GM19238 (cell line): Measurements from ENCODE around the gene CAPN2.
A peak's percentile ranks its signal among the peaks of the same experiment; 100 is the strongest.
"Not testable (repeated sequence)": the region's sequence is repeated elsewhere in the genome, so short reads cannot be mapped to it uniquely, and the experiment has no call there.

Experiments
- DNase-seq: peaks from one replicate; pipeline ENCODE4 v3.0.0; 2011; ENCODE audit warnings: low spot score; ENCODE audit not compliant: insufficient read length

Gene CAPN2

DNA sequence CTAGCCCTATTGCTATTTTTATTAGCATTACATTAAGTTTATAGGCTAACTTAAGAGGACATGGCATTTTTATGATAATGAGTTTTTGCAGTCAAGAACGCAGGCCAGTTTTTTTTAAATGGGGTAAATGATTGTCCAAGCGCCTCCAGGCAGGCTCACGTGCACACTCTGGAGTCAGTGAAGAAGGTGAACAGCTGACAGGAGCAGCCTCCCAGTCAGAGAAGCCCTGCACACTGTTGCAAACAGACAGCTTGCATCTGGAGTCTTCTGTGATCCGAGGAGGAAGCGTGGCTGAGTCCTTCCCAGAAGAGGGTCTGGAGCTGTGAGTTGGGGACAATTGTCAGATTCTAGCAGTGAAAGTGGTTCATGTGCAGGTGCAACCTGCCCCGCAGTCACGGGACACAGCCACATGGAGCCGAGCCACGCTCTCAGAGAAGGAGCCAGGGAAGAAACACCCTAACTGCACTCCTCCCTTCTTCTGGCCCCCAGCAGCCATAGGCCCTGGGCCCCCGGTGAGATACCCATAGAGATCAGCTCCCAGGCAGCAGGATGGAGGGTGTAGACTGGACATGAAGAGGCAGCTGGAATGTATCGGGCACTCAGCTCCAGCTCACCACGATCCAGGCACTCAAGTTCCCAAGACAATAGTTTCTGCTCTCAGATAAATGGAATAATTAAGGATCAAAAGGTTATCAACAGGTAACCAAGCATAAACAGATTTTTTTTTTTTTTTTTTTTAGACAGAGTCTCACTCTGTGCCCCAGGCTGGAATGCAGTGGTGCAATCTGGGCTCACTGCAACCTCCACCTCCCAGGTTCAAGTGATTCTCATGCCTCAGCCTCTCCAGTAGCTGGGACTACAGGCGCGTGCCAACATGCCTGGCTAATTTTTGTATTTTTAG, 26.4 kb downstream of the CAPN2 start:
- no peak for DNase-seq

DNA sequence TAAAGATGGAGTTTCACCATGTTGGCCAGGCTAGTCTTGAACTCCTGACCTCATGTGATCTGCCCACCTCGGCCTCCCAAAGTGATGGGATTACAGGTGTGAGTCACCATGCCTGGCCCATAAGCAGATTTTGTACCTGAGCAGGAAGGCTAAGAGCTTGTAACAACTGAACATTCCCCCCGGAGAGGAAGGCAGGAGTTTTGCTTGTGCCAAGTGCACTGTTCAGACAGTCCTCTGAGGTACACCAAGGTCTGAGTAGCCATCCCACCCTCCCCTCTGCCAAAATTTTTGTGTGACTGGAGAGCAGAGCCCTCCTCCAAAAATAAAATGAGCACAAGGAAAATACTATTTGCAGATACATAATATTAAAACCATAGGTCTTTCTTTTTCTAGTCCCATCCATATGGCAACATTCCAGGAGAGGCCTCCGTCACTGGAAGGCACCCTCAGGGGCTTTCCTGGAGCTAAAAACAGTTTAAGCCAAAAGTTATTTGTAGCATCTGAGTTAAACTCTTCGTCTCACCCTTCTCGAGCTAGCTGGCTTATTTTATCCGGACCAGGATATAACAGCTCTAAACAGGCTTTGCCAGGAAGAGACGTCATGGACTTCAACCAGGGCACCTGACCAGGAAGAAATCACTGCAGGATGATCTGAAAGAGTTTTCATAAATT, 27.2 kb downstream of the CAPN2 start:
- DNase-seq, result no peak

DNA sequence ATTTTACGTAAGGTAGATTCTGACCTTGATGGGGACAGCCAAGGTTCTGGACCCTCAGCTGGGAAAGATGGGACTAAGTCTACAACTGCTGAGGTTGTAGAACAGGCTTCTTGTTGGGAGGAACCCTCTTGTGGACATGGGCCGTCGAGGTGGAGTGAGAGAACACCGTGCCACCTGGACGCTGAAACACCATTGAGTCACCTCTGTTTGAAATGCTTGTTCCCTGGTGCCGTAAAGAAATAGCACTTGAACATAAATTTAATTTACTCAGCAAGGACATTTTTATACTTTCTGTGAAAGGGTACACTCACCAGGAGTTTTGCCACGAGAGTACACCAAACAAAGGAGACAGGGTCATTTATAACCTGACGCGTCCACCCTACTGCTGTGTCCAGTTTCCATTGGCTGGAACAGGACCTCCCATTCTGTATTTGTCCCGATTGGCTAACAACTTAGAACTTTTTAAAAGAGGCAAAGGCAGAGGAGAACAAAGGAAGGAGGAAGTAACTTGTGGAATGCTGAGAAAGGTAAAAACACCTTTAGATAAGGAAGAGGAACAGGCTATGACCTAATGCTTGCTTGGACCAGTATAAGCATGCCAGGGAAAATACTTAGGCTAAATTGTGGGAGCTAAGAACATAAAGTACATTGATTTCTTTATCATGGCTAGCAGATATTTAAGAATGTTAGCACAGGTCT, 27.8 kb downstream of the CAPN2 start:
- DNase-seq, result not testable (repeated sequence)

DNA sequence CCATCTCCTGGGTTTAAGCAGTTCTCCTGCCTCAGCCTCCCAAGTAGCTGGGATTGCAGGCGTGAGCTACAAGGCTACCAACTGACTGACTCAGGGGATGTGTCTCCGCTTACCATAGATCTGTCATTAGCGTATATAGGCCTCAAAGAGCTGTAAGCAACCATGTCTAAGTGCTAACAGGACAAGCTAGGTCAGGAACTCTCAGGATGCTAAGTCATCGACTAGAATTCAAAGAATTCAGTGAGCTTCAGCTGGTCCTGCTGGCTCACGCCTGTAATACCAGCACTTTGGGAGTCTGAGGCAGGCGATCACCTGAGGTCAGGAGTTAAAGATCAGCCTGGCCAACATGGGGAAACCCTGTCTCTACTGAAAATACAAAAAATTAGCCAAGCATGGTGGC, 29.5 kb downstream of the CAPN2 start:
- no peak for DNase-seq

DNA sequence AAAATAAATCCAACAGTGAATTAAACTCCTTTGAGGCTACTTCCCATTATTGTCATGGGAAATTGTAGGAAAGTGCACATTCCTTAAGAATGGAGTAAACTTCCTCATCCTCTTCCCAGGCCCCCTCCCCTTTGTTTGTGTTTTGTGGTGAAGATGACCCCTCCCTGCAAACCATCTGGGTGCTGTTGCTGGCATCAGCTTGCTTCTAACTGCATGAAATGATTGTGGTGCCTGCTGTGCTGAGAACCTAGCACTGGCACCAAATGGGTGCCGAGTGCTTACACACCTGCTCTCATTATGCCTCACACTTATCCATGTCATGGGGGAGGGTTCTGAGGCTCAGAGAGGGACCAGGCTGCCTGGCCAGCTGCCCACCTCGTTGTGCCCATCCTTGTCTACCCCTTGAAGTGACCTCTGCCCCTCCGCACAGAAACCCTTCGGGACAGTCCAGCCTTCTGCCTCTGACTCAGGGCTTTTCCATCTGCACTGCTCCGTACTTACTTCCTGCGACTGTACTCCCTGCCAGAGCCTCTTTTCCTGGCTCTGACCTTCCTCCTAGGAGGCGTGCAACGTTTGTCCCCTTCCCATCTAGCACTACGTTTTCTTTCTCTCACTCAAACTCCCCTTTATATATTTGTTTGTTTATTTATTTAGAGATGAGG, 30.6 kb downstream of the CAPN2 start:
- no peak for DNase-seq

DNA sequence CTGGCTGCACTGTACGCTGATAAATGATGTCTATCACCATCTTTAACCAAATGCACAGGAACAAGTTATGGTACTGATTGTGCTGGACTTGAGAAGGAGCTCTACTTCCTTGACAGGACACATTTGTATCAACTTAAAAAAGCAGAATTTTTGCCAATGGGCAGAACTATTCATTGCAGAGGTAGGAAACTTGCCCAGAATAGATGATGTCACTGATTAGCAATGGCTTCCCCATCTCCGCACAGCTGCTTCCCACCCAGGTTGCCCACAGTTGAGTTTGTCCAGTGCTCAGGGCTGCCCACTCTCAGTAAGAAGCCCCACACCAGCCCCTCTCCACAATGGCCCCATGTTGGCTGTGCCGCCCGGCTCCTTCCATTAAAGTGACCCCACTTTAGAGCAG, 33.4 kb downstream of the CAPN2 start:
- DNase-seq, result no peak

DNA sequence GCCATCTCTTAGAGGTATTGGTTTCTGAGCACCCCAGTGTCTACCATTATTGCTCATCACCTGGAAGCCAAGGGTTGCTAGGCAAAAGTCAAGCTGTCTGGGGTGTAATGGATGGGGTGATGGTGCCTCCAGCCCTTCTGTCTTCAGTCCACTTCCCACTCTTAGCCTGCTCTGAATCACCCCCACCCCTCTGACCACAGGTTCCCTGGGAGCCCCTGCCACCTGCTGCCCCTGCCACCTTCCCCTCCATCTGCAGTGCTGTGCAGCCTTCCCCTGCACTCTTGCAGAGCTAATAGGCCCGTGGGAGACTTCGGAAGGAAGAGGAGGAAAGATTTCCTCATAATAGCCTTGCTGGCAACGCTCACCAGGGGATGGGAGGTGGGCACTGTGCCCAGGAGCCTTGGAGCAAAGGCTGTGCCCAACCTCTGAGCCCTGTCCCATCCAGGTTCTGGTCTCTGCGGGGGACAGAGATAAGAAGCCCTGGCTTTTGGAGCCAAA, 35.5 kb downstream of the CAPN2 start:
- DNase-seq, result no peak

DNA sequence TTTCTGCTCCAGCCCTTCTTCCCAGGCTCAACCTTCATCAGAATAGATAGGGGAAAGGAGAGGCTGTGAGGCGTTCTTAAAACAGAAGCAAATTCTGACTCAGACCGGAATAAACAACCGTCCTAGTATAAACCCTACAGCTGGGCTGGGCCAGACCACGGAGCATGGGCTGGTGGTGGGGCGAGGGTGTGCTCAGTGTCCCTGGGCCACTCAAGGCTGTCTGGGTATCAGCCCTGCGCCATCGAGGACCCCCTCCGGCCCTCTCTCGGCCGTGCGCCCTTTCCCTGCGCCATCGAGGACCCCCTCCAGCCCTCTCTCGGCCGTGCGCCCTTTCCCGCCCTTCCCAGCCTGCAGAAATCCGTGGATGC, 36.0 kb downstream of the CAPN2 start:
- DNase-seq, result no peak

DNA sequence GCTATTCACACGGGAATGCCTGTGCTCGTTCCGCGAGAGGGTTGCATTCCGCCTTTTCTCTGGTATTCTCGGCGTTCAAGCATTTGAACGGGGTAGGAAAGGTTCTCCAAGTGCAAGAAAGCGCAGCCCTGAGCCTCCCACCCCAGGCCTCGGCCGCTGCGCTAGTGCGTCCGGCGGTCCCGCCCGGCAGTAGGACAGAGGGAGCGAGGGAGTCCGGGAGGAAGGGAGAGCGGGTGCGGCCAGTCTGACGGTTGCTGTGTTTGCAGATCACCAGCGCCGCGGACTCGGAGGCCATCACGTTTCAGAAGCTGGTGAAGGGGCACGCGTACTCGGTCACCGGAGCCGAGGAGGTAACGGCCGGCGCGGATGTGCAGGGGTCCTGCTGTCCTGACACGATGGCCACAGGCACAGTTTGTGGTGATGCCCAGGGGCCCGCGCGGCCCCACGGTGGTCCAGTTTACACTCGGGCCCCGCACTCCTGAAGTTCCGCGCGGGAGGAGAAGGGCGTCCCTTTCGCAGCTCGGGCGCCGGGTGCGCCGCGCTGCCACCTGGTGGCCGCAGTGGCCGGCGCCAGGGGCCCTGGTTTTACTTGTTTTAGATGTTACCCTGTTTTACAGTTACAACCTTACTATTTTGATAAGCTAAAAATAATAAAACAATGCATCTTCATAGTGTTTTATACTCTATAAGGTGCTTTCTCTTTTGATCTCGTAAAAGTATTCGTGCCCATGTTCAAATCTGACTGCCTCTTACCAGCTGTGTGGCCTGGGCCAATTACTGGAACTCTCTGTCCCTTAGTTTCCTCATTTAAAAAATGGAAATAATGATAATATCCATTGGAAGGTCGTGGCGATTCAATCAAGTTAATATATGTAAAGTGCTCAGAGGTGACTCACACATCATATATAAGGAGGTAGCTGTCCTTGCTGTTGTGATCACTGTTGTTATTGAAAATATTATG, 36.7 kb downstream of the CAPN2 start:
- peak; percentile 68 for DNase-seq

DNA sequence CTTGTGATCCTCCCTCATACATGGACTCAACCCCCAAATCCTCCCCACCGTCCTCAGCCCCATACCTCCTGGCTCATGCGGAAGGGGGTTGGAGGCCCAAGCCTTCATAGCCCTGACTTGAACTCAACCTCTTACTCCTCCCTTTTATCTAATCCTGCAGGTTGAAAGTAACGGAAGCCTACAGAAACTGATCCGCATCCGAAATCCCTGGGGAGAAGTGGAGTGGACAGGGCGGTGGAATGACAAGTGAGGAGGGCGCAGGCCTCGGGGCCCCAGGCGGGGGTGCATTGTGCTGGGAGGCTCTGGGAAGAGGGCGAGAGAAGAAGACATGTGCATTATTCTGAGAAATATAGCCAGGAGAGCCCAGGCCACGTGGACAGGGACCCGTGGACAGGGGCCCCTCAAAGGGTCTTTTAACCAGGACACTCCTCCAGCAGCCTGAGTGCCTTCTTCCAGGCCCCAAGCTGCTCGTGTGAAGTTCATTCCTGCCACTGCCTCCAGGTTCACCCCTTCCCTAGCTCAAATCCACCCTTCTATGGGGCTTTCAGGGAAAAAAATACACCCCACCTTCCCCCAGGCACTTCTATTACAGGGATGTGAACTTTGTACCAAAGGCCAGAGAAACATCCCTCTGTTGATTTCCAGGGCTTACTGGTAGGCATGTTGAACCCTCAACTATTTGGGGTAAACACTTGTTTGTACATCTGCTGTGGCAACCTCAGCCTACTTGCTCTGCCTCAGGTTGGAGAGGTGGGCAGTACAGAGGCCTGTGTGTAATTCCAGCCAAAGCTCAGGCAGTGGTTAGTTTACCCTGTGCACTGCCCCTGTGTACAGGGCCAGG, 38.6 kb downstream of the CAPN2 start:
- no peak for DNase-seq

DNA sequence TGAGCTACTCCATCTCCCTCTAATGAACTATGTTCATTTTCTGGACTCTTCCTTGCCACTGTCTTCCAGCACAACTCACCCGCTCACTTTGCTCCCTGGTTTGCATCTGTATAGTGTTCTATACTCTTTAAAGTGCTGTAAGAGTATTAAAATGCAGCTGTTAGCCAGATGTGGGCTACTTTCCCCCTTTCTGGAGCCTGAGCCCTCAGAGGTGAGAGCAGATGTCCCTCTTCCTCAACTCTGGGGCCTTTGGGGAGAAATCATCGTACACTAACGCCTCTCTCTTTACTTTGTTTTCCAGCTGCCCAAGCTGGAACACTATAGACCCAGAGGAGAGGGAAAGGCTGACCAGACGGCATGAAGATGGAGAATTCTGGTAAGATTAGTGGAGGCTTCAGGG, 39.4 kb downstream of the CAPN2 start:
- DNase-seq, result no peak

DNA sequence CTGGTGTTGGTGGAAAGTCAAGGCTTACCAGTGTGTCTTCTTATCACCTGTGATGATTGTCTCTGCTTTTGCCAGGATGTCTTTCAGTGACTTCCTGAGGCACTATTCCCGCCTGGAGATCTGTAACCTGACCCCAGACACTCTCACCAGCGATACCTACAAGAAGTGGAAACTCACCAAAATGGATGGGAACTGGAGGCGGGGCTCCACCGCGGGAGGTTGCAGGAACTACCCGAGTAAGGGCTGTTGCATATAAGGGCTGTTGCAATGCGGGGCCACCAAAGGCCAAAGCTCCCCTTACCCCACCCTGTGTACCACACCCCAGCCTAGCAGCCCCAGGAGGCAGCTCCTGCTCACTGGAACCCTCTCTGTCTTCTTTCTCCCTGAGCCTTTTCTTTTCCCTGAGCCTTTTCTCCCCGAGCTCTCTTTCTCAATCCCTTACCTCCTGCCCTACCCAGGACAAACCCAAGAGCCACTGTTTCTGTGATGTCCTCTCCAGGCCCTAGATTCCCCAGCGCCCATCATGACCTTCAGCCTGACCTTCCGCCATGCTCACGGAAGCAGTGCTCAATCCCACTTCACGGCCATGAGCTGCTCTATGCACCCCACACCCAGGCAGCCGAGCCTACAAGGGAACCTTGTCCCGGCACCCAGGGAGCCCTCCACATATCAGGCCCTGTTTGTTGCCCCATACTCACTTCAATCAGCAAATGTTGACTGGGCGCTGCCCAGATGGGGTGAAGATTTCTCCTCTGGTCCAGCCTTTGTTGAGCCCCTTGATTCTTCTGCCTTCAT, 40.6 kb downstream of the CAPN2 start:
- no peak for DNase-seq

DNA sequence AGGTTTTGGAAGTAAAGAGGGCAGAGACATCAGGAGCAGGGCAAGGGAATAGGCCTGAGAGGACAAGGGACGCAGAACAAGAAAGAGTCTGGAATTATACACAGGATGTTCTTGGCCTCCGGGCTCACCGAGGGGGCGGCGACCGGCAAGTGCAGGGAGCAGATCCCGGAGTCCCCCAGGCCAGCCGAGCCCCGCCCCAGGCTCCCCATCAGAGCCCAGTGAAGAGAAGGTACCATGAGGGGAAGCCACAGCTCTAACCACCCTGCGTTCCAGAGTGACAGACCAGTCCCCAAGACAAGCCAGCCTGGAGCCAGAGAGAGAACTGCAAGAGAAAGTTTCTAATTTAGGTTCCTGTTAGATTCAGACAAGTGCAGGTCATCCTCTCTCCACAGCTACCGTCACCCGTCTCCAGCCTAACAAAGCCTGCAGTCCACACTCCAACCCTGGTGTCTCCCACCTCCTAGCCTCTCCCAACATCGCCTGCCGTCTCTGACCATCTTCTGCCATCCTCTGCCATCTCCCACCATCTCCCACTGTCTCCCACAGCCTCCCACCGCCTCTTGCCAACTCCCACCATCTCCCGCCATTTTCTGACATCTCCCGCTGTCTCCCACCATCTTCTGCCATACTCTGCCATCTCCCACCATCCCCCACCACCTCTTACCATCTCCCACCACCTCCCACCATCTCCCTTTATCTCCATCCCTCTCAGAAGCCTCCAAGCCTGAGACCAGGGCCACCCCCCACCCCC, 42.5 kb downstream of the CAPN2 start:
- no peak for DNase-seq

DNA sequence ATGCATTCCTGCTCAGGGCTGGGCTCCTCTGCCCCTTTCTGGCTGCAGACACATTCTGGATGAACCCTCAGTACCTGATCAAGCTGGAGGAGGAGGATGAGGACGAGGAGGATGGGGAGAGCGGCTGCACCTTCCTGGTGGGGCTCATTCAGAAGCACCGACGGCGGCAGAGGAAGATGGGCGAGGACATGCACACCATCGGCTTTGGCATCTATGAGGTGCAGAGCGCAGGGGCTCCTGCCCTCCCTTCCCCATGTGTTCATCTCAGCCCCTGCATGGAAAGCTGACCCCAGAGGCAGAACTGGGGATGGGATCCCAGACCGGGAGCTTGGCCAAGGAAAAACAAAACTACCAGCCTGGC, 43.1 kb downstream of the CAPN2 start:
- no peak for DNase-seq

DNA sequence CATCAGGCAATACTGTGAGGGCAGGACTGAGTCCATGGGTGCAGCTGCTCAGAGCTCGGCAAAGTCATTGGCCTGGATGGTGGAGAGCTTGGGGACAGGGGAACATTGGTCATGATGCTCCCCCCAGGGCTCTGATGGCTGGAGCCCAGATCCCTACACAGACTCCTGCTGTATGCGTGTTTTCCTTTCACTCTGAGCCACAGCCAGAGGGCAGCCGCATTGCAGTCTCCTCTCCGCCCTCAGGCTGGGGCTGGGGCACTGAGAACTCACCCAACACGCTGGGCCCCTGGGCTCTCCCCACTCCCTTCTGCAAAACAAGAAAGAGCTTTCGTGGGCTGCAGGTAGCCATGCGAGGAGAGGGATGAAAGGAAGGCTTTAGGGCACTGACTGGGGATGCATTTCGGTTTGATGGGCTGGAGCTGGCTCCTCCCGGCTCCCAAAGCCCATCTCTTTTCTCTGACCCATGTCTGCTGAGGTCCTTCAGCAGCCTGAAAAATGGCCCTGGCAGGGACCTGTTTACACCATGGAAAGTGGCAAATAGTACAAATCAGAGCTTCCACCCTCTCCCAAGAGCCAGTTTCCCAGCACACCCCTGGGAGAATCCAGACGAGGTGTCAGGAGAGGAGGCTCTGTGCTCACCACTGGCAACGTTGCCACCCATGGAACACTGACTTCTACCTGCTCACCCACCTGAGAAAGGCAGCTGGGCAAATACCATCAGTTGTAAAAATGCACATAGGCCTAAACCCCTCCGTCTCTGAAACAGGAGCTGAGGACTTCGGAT, 43.8 kb downstream of the CAPN2 start:
- no peak for DNase-seq

DNA sequence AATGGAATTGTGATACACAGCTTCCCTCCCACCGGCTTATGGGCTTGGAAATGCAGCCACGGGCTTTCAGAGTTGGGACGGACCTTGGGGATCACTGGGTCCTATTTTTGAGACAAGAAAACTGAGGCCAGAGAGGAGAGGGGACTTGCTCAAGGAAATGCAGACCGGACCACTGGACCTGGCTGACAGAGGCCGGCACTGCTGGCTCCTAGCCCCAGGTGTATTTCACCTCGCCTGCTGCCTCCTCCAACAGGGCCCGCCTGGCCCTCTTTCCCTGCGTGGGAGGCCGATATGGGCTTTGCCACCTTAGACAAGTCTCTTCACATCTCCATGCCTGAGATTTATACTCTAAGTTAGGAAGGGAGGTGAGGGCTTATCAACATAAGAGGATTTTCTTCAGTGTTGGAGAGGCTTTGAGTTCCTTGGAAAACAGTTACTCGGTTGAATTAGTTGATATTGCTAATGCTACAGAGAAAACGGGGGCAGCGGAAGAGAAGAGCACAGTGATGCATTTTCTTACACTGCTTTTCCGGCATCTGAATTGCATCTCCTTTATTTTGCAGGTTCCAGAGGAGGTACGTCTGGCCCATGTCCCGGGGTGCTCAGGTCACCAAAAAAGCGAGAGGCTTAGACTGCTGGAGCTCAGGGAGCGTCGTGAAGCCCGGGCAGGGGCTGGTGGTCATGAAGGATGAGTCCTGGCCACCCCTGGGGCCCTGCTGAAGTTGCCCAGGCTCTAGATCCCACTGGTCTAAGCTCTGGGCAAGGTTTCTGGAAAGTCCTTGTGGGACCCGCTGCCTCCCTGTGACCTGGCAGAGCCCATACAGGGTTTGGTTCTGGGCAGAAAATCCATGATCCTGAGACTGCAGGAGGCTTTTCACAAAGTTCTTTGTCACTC, 44.7 kb downstream of the CAPN2 start:
- no peak for DNase-seq
